WI38 (cell line): ENCODE measurements around the gene FRMD4A.

Experiments used
- H3K4me3 ChIP-seq: 2 replicates; pipeline ENCODE4 v1.5.1; 2011; ENCODE audit warnings: low read depth, mild to moderate bottlenecking, control low read depth, low read length
- TF ChIP-seq, protein P1 (sequence below): IDR thresholded peaks from 2 replicates; pipeline ENCODE4 v1.5.1; 2012; ENCODE audit warnings: low read depth, mild to moderate bottlenecking, control low read depth, low read length

Gene FRMD4A

DNA sequence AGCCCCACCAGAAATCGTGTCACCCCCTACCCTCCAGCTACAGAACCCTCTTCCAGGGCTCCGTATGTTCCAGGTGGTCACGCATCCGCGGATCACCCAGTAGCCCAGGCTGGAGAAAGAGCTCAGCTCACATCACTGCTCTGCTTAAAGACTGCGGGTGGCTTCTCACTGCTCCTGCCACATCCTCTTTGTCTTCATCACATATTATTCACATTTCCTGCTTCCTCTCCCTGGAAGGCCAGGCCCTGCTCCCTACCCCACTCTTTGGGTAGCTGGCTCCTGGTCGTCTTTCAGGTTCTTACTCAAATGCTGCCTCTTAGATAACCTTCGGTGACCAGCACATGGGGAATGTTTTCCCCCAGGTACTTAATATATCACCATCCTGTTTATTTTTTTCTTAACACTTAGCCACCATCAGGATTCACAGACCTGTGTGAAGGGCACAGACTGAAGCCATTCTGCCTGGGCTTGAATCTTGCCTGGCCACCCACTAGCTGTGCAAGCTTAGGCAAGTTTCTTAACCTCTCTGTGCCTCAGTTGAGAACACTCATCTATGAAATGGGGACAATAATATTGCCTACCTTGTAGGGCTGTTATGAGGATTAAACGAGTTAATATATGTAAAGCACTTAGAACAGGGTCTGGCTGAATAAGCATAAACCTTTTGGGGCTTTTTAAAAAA, 436.2 kb downstream of the FRMD4A start:
- H3K4me3 ChIP-seq: no peak overlapping the region
- TF ChIP-seq, protein P1, sequence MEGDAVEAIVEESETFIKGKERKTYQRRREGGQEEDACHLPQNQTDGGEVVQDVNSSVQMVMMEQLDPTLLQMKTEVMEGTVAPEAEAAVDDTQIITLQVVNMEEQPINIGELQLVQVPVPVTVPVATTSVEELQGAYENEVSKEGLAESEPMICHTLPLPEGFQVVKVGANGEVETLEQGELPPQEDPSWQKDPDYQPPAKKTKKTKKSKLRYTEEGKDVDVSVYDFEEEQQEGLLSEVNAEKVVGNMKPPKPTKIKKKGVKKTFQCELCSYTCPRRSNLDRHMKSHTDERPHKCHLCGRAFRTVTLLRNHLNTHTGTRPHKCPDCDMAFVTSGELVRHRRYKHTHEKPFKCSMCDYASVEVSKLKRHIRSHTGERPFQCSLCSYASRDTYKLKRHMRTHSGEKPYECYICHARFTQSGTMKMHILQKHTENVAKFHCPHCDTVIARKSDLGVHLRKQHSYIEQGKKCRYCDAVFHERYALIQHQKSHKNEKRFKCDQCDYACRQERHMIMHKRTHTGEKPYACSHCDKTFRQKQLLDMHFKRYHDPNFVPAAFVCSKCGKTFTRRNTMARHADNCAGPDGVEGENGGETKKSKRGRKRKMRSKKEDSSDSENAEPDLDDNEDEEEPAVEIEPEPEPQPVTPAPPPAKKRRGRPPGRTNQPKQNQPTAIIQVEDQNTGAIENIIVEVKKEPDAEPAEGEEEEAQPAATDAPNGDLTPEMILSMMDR: no peak

DNA sequence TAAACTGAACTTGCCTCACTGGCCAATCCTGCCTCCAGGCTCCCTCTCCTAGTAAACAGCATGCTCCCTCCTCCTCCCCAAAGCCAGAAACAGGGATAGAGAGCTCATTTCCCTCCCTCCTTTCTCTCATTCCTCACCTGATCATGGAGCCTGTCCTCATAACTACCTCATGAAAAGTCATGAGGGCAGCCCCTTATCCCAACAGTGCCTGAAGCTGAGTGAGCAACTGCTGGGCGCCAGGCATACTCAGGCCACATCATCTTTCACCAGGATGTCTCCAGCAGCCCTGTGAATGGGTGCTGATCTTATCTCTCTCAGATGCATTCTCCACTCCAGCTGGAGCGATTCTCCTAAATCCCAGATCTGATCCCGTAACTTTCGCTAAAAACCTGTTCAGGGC, 436.8 kb downstream of the FRMD4A start:
- TF ChIP-seq, protein P1: no peak

GRCh38 chr10:13892871-13893270, 437.9 kb downstream of the FRMD4A start:
- H3K4me3 ChIP-seq: no peak overlapping the region
- TF ChIP-seq, protein P1: no peak

More for the DNA sequence above, 436.8 kb downstream of the FRMD4A start:
- no peak overlapping the region for H3K4me3 ChIP-seq

DNA sequence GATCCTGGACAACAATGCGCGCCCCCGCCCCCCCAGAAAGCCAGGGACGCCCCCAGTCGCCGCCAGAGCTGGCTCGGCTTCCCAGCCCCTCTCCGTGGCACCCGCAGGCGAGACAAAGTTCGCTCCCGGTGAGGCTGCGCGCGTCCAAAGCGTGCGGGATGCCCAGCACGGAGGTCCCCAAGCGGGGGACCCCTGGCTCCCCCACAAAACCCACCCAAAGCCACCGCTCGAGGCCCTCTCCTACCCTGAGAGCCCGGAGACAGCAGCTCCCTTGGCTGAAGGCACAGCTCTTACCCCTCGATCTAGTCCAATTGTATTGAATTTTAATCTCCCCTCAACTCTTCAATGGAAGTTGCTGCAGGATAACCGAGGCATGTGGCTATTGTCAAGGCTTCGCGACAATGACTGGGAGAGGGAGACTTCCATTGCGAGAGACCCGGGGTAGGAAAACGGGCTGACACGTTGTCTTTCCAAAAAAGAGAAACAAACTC, 438.7 kb downstream of the FRMD4A start:
- peak overlapping the region; percentile 59 for H3K4me3 ChIP-seq
- TF ChIP-seq, protein P1: no peak

- H3K4me3 ChIP-seq: peak overlapping the region; percentile 78
- TF ChIP-seq, protein P1: no peak
Measured at GRCh38 chr10:13891128-13892000, 439.4 kb downstream of the FRMD4A start.

- TF ChIP-seq, protein P1: no peak
- H3K4me3 ChIP-seq: peak overlapping the region; percentile 78
Measured at GRCh38 chr10:13890233-13891127, 440.2 kb downstream of the FRMD4A start.
